LNCaP clone FGC (cell line): ENCODE results near the gene OR6Q1.
"Not testable (repeated sequence)": the region's sequence is repeated elsewhere in the genome, so short reads cannot be mapped to it uniquely, and the experiment has no call there.

Source experiments
- DNase-seq: peaks from one replicate; pipeline ENCODE4 v3.0.0-alpha.2; 2011; ENCODE audit warnings: low read depth
- H3K4me3 ChIP-seq: 2 replicates; pipeline ENCODE4 v1.5.1; 2011; ENCODE audit warnings: mild to moderate bottlenecking, low read depth, low read length, control low read depth
- TF ChIP-seq, protein P1 (sequence below): IDR thresholded peaks from 2 replicates; pipeline ENCODE4 v1.5.1; 2012; ENCODE audit warnings: mild to moderate bottlenecking; ENCODE audit not compliant: control insufficient read depth, insufficient read depth; ENCODE audit errors: extremely low read depth

The OR6Q1 gene, protein sequence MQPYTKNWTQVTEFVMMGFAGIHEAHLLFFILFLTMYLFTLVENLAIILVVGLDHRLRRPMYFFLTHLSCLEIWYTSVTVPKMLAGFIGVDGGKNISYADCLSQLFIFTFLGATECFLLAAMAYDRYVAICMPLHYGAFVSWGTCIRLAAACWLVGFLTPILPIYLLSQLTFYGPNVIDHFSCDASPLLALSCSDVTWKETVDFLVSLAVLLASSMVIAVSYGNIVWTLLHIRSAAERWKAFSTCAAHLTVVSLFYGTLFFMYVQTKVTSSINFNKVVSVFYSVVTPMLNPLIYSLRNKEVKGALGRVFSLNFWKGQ

DNA sequence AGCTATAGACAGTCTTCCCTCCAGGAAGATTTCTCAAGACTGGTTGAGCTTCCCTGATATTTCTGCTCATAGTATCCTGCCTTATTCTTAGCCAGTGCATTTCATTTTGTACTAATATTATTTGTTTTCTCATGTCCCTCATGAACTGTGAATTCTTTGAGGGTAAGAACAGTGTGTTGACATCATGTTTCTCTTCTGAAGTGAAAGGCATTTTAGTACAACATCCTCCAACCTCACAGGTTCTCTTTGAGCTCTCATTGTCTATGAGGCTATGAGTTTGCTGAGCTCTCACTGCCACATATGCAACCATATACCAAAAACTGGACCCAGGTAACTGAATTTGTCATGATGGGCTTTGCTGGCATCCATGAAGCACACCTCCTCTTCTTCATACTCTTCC is at the start of gene OR6Q1:
OR6Q1 (plus strand) TSS at position 301 of the 400 bp plus-strand sequence; CDS start at position 301, 0 bp downstream.
- no peak for DNase-seq
- TF ChIP-seq, protein P1, sequence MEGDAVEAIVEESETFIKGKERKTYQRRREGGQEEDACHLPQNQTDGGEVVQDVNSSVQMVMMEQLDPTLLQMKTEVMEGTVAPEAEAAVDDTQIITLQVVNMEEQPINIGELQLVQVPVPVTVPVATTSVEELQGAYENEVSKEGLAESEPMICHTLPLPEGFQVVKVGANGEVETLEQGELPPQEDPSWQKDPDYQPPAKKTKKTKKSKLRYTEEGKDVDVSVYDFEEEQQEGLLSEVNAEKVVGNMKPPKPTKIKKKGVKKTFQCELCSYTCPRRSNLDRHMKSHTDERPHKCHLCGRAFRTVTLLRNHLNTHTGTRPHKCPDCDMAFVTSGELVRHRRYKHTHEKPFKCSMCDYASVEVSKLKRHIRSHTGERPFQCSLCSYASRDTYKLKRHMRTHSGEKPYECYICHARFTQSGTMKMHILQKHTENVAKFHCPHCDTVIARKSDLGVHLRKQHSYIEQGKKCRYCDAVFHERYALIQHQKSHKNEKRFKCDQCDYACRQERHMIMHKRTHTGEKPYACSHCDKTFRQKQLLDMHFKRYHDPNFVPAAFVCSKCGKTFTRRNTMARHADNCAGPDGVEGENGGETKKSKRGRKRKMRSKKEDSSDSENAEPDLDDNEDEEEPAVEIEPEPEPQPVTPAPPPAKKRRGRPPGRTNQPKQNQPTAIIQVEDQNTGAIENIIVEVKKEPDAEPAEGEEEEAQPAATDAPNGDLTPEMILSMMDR = no peak
- no peak within 1 kb of the TSS for H3K4me3 ChIP-seq

DNA sequence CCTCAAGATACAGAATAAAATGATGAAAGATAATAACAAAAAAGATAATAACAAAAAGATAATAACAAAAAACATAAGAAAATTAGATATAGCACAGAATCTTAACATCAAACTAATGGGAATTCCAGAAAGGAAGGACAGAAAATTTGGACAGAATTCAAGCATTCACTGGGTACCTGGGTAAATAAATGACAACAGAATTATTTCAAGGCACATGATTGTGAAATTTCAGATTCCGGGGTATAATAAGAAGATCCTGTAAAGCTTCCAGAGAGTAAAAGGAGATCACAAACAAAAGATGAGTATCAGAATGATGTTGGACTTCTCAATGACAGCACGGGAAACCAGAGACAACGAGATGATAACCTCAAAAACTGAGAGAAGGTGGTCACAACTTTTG is 49.2 kb upstream of the OR6Q1 start:
- no peak overlapping the region for H3K4me3 ChIP-seq
- no peak for DNase-seq
- TF ChIP-seq, protein P1 = no peak

DNA sequence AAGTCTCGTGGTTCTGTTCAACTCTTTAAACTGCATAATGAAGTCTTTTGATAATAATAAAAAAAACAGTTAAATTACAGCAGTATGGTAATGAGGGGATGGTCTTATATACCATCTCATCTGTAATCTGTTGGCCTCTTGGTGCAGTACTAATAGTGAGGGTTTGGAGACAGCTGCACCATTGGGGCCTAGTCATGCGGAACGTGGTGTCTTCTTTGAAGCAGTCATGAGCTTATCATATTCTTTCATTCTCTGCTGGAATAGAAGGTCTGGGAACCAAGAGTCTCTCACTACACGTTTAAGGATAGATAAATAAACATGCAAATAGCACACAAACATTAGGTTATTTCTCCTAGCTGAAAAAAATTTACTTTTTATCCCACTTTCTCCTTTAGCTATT is 48.0 kb upstream of the OR6Q1 start:
- DNase-seq = no peak
- TF ChIP-seq, protein P1 = no peak
- no peak overlapping the region for H3K4me3 ChIP-seq

DNA sequence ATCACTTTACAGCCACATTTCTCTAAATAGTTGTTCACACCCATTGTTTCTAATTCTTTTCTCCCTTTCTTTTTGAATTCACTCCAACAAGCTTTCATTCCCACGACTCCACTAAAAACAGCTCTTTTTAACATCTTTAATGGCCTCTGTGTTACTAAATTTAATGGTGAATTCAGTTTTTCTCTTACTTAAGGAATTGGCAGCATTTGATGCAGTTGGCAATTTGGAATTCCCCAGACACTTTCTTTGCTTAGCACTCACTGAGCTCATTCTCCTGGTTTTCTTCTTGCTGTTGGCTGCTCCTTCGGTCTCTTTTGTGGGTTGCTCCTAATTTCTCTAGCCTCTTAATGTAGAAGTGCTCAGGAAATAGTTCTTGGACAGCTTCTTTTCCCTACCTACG is 47.6 kb upstream of the OR6Q1 start:
- no peak for DNase-seq
- TF ChIP-seq, protein P1 = no peak
- H3K4me3 ChIP-seq = no peak overlapping the region

DNA sequence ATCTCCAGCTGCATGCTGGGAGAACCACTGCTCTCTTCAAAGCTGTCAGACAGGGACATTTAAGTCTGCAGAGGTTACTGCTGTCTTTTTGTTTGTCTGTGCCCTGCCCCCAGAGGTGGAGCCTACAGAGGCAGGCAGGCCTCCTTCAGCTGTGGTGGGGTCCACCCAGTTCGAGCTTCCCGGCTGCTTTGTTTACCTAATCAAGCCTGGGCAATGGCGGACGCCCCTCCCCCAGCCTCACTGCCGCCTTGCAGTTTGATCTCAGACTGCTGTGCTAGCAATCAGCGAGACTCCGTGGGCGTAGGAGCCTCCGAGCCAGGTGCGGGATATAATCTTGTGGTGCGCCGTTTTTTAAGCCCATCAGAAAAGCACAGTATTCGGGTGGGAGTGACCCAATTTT is 31.2 kb upstream of the OR6Q1 start:
- not testable (repeated sequence) for DNase-seq, H3K4me3 ChIP-seq

DNA sequence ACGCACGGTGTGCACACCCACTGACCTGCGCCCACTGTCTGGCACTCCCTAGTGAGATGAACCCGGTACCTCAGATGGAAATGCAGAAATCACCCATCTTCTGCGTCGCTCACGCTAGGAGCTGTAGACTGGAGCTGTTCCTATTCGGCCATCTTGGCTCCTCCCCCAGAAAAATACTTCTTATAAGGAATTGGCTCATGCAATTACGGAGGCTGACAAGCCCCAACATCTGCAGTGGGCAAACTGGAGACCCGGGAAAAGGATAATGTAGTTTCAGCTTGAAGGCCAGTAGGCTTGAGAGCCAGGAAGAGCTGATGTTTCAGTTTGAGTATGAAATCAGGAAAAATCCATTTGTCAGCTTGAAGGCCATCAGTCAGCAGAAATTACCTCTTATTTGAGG is 30.7 kb upstream of the OR6Q1 start:
- not testable (repeated sequence) for DNase-seq, H3K4me3 ChIP-seq

DNA sequence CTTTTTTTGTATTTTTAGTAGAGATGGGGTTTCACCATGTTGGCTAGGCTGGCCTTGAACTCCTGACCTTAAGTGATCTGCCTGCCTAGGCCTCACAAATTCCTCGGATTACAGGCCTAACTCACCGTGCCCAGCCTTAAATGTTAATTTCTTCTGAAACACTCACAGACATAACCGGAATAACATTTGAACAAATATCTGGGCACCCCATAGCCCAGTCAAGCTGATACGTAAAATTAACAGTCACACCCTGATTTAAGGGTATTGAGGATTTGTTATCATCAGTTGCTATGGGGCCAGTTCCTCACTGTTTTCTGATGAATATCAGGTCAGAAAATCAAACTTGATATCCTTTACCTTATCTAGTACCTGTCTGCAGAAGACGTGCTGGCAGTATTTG is 30.1 kb upstream of the OR6Q1 start:
- TF ChIP-seq, protein P1 = no peak
- no peak overlapping the region for H3K4me3 ChIP-seq
- DNase-seq = peak; percentile 6

DNA sequence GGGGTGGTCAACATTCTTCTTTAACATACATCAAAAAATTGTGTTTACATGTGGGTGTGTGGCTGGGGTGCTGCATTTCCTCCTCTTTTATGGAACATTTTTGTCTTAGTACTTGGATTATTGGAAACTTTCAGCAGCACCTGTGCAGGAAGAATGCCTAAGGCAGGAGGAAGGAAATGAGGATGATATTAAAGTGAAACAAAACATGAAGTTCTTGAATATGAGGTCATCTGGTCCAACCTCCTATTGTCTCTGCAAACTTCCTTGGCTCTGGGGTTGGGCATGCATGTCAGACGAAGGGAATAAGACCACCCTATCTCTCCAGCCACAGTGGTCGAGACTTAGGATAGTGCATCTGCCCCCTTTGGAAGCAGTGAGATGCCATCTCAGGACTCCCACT is 27.7 kb upstream of the OR6Q1 start:
- DNase-seq = no peak
- TF ChIP-seq, protein P1 = no peak
- no peak overlapping the region for H3K4me3 ChIP-seq
